ENCODE measurements around the gene SYT15.
"Not testable (repeated sequence)": the region's sequence is repeated elsewhere in the genome, so short reads cannot be mapped to it uniquely, and the experiment has no call there.

Gene SYT15

GRCh38 chr10:46589589-46589988, 10.7 kb downstream of the SYT15 start:
- not testable (repeated sequence) for DNase-seq (ENCODE audit: low spot score)

- not testable (repeated sequence) for DNase-seq (ENCODE audit: low spot score)
Measured at GRCh38 chr10:46591053-46591452, 12.1 kb downstream of the SYT15 start.

- DNase-seq (ENCODE audit: low spot score), result not testable (repeated sequence)
Measured at GRCh38 chr10:46593307-46593706, 14.4 kb downstream of the SYT15 start.

GRCh38 chr10:46594453-46595063, 15.6 kb downstream of the SYT15 start:
- DNase-seq (ENCODE audit: low spot score), result not testable (repeated sequence)

GRCh38 chr10:46596570-46596969, 17.6 kb downstream of the SYT15 start:
- not testable (repeated sequence) for DNase-seq (ENCODE audit: low spot score)

GRCh38 chr10:46597616-46598246, 18.8 kb downstream of the SYT15 start:
- not testable (repeated sequence) for DNase-seq (ENCODE audit: low spot score)

- DNase-seq (ENCODE audit: low spot score), result not testable (repeated sequence)
Measured at GRCh38 chr10:46600516-46600915, 21.6 kb downstream of the SYT15 start.

GRCh38 chr10:46615540-46615939, 36.6 kb downstream of the SYT15 start:
- not testable (repeated sequence) for DNase-seq (ENCODE audit: low spot score)

GRCh38 chr10:46616227-46616626, 37.3 kb downstream of the SYT15 start:
- not testable (repeated sequence) for DNase-seq (ENCODE audit: low spot score)

GRCh38 chr10:46617134-46617533, 38.2 kb downstream of the SYT15 start:
- not testable (repeated sequence) for DNase-seq (ENCODE audit: low spot score)

- not testable (repeated sequence) for DNase-seq (ENCODE audit: low spot score)
Measured at GRCh38 chr10:46617913-46618312, 39.0 kb downstream of the SYT15 start.

GRCh38 chr10:46623899-46624654, 45.1 kb downstream of the SYT15 start:
- not testable (repeated sequence) for DNase-seq (ENCODE audit: low spot score)

- DNase-seq (ENCODE audit: low spot score), result not testable (repeated sequence)
Measured at GRCh38 chr10:46629805-46630204, 50.9 kb downstream of the SYT15 start.

- not testable (repeated sequence) for DNase-seq (ENCODE audit: low spot score)
Measured at GRCh38 chr10:46630816-46631215, 51.9 kb downstream of the SYT15 start.

- not testable (repeated sequence) for DNase-seq (ENCODE audit: low spot score)
Measured at GRCh38 chr10:46631683-46632082, 52.8 kb downstream of the SYT15 start.

- not testable (repeated sequence) for DNase-seq (ENCODE audit: low spot score)
Measured at GRCh38 chr10:46634698-46635097, 55.8 kb downstream of the SYT15 start.

- not testable (repeated sequence) for DNase-seq (ENCODE audit: low spot score)
Measured at GRCh38 chr10:46635364-46635959, 56.5 kb downstream of the SYT15 start.

GRCh38 chr10:46640005-46640404, 61.1 kb downstream of the SYT15 start:
- not testable (repeated sequence) for DNase-seq (ENCODE audit: low spot score)

All from GM03348 (cell line).